Measurements from ENCODE around the gene ZNF70.

ZNF70 gene

DNA sequence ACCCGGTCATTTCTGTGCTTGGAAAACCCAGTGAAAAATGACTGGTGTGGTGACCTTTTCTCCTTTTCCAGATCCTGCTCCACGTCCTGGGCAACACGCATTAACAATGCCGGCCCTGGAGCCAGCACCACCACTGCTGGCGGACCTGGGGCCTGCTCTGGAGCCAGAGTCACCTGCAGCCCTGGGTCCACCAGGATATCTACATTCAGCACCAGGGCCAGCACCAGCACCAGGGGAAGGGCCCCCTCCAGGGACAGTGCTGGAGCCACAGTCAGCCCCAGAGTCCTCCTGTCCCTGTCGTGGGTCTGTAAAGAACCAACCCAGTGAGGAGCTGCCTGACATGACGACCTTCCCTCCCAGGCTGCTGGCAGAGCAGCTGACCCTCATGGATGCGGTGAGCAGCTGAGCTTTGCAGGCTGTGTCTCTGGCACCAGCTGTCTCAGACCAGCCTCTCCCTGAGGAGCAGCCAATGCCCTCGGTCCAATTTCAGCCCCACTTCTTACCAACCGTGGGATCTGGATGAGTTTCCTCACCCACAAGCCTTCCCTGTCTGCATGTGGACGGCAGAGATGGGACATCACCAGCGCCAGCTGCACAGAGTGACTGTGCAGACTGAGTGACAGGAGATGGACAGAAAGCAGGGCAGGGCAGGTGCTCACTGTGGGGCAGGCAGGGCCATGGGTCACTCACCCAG is 58.2 kb downstream of the ZNF70 start:
- TF ChIP-seq, protein P1, sequence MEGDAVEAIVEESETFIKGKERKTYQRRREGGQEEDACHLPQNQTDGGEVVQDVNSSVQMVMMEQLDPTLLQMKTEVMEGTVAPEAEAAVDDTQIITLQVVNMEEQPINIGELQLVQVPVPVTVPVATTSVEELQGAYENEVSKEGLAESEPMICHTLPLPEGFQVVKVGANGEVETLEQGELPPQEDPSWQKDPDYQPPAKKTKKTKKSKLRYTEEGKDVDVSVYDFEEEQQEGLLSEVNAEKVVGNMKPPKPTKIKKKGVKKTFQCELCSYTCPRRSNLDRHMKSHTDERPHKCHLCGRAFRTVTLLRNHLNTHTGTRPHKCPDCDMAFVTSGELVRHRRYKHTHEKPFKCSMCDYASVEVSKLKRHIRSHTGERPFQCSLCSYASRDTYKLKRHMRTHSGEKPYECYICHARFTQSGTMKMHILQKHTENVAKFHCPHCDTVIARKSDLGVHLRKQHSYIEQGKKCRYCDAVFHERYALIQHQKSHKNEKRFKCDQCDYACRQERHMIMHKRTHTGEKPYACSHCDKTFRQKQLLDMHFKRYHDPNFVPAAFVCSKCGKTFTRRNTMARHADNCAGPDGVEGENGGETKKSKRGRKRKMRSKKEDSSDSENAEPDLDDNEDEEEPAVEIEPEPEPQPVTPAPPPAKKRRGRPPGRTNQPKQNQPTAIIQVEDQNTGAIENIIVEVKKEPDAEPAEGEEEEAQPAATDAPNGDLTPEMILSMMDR (IDR thresholded peaks at IDR 0.05), result no peak
- intact Hi-C loops (cut with DNase I; ENCODE audit: low total_unique reads), result no loop called here
- H3K4me3 ChIP-seq, result no peak overlapping the region
- peaks cover 27 to 73% (median 34%) of the 10 kb centered on the region in 3 donors for H3K36me3 ChIP-seq
- no peaks in the 10 kb centered on the region for H3K9me3 ChIP-seq
- DNase-seq, result no peak
- no peak overlapping the region for H3K27ac ChIP-seq
- no peaks in the 10 kb centered on the region for H3K4me1 ChIP-seq
- no peaks in the 10 kb centered on the region for H3K27me3 ChIP-seq

DNA sequence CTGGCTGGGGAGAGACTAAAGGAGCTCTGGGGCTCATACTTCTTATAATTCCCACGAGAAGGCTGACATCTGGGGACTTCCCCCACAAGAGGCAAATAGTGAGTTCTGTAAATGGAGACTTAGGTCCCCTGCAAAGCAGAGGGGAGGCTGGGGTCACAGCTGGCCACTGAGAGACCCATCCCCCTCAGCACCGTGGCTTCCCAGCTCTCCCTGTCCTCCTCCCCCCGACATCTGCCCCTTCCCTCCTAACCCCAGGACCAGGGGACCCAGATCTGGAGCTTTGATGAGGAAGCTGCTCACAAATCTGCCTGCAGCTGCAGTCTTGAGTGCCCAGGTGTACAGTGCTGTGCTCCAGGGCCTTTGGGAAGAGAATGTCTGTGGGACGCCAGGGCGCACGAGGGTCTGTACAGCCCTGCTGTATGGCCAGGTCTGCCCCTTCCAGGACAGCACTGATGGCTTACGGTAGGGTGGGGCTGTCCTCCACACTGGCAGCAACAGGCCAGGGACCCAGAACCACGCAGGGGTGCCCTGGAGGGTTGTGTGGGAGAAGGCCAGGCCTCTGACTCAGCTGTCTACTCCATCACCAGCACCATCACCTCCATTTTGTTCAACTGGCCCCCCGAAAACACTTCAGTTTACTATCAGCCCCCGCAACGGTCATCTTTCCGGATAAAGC is 59.0 kb downstream of the ZNF70 start:
- Histone ChIP-seq H3K27me3 (no peaks in the 10 kb centered on the region), H3K36me3 (peaks cover 27 to 67% (median 30%) of the 10 kb centered on the region in 3 donors), H3K4me3 (no peak overlapping the region), H3K27ac (no peak overlapping the region), H3K4me1 (no peaks in the 10 kb centered on the region), H3K9me3 (no peaks in the 10 kb centered on the region)
- DNase-seq, result no peak
- intact Hi-C loops (cut with DNase I; ENCODE audit: low total_unique reads), result no loop called here
- TF ChIP-seq, protein P1 (IDR thresholded peaks at IDR 0.05), result no peak

DNA sequence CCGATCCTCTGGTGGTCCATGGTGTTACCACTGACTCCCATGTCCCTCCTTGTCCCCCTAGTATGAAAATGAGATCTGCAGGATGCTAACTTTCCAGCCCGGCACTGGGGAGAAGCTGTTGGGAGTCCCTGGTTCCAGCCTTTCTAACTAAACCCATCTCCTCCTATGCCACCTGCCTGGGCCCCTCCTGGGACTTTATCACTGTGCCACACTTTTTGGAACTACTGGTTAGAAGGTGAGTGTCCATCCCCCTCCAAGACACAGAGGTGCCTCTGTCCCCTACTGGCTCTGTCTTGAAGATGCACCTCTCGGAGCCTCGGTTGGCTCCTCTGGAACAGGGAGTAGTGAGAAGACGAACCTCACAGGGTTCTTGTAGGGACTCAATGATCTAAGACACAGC is 60.2 kb downstream of the ZNF70 start, which contains the start of gene RGL4:
RGL4 (plus strand) TSS at position 301 of the 400 bp plus-strand sequence. CDS start 1,018 bp downstream, outside the sequence.
- Histone ChIP-seq H3K27ac (no peak within 1 kb of the TSS), H3K4me3 (no peak within 1 kb of the TSS), H3K27me3 (no peaks in the 10 kb centered on the region), H3K9me3 (no peaks in the 10 kb centered on the region), H3K36me3 (peaks cover 26 to 57% (median 30%) of the 10 kb centered on the region in 3 donors), H3K4me1 (no peaks in the 10 kb centered on the region)
- DNase-seq, result no peak
- intact Hi-C loops (cut with DNase I; ENCODE audit: low total_unique reads), result no loop called here
- TF ChIP-seq, protein P1 (IDR thresholded peaks at IDR 0.05), result no peak

DNA sequence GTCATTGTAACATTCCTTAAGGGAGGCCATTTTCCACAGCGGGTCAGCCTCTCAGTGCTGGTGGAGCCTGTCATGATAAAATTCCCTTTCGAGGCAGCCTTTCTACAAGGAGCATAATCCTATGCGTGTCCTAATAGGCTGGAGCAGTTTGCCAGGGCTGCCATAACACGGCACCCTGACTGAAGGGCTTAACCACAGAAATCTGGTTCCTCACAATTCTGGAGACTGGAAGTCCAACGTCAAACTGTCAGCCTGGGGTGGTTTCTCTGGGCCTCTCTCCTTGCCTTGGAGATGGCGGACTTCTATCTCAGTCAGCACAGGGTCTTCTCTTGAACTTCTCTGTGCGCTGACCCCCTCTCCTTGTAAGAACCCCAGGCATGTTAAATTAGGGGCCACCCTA is 61.5 kb downstream of the ZNF70 start:
- Histone ChIP-seq H3K27ac (no peak overlapping the region), H3K9me3 (no peaks in the 10 kb centered on the region), H3K4me3 (no peak overlapping the region), H3K4me1 (no peaks in the 10 kb centered on the region), H3K27me3 (no peaks in the 10 kb centered on the region), H3K36me3 (peaks cover 15 to 44% (median 18%) of the 10 kb centered on the region in 3 donors)
- no peak for DNase-seq
- TF ChIP-seq, protein P1 (IDR thresholded peaks at IDR 0.05), result no peak
- intact Hi-C loops (cut with DNase I; ENCODE audit: low total_unique reads), result no loop called here
